Fibroblast of lung (primary cell): ENCODE data around the gene IL15RA.

Source experiments
- EZH2 ChIP-seq: IDR thresholded peaks from 2 replicates; pipeline ENCODE4 v1.5.1; 2012; ENCODE audit warnings: low read length, control low read depth, mild to moderate bottlenecking; ENCODE audit errors: missing control alignments
- TF ChIP-seq, protein P1 (sequence below), 2 donors: IDR thresholded peaks in 1 of 2; conservative IDR thresholded peaks in 1 of 2; 1 replicate in 1 of 2; 2 replicates in 1 of 2; pipeline ENCODE4 v1.5.1; 2011 to 2012; ENCODE audit warnings: low read length in 2 of 2, control low read depth in 1 of 2, inconsistent platforms in 1 of 2, low read depth in 1 of 2, mild to moderate bottlenecking in 1 of 2

DNA sequence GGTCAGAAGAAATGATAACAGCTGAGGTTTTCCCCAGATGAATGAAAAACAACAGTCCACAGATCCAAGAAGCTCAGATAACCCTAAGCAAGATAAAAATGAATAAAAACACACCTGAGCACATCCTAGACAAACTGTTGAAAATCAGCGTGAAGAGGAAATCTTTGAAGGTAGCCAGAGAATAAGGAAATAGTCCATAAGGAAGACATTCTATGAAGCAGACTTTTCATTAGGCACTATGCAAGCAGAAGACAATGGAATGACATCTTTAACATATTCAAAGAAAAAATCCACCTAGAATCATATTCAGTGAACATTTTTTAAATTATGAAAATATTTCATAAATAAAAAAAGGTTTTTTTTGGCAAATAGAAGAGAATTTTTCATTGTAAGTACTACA, 15.1 kb upstream of the IL15RA start:
- TF ChIP-seq, protein P1, sequence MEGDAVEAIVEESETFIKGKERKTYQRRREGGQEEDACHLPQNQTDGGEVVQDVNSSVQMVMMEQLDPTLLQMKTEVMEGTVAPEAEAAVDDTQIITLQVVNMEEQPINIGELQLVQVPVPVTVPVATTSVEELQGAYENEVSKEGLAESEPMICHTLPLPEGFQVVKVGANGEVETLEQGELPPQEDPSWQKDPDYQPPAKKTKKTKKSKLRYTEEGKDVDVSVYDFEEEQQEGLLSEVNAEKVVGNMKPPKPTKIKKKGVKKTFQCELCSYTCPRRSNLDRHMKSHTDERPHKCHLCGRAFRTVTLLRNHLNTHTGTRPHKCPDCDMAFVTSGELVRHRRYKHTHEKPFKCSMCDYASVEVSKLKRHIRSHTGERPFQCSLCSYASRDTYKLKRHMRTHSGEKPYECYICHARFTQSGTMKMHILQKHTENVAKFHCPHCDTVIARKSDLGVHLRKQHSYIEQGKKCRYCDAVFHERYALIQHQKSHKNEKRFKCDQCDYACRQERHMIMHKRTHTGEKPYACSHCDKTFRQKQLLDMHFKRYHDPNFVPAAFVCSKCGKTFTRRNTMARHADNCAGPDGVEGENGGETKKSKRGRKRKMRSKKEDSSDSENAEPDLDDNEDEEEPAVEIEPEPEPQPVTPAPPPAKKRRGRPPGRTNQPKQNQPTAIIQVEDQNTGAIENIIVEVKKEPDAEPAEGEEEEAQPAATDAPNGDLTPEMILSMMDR (conservative IDR thresholded peaks at IDR 0.05 in 1 of 2, IDR thresholded peaks at IDR 0.05 in 1 of 2; ENCODE audit: low read depth in 1 of 2, low read length in 2 of 2) = no peak
- no peak for TF ChIP-seq EZH2
